Activated B cell treated with CpG ODN at 0.5 μM for 24 hours (primary cell): ENCODE results near the gene ERCC1. TPM values are rescaled to one million over a fixed set of nuclear protein-coding genes. Genes with fewer than 3 reads are reported as not detected.
A peak's percentile ranks its signal among the peaks of the same experiment; 100 is the strongest.
"Not testable (repeated sequence)": the region's sequence is repeated elsewhere in the genome, so short reads cannot be mapped to it uniquely, and the experiment has no call there.

ENCODE experiments used
- ATAC-seq: fragments of 200-7000 bp; cut with Tn5 transposase; one replicate; pipeline ENCODE4 v1.10.0; 2021; ENCODE audit warnings: low read depth, mild to moderate bottlenecking, moderate library complexity
- CTCF ChIA-PET: fragments of 350-600 bp; sonication (Branson Sonifier 250); formaldehyde crosslinking; loops from one replicate; lab custom pipeline; 2021; ENCODE audit warnings: antibody characterized with exemption; lab: Charles Lee
- POLR2A ChIA-PET: fragments of 350-600 bp; sonication (Branson Sonifier 250); formaldehyde crosslinking; loops from one replicate; lab custom pipeline; 2021; ENCODE audit warnings: antibody characterized with exemption; lab: Charles Lee
- DNase-seq: peaks from one replicate; pipeline ENCODE4 v3.0.0; 2022
- H3K27ac Mint-ChIP-seq: one replicate; pipeline ENCODE4 v1.8.0; 2020; ENCODE audit warnings: mixed read lengths
- H3K27me3 Mint-ChIP-seq: one replicate; pipeline ENCODE4 v1.8.0; 2021; ENCODE audit warnings: mixed read lengths
- H3K36me3 Mint-ChIP-seq: one replicate; pipeline ENCODE4 v1.8.0; 2021; ENCODE audit warnings: low read depth, mixed read lengths
- H3K4me1 Mint-ChIP-seq: one replicate; pipeline ENCODE4 v1.8.0; 2021; ENCODE audit warnings: mixed read lengths
- H3K4me3 Mint-ChIP-seq: one replicate; pipeline ENCODE4 v1.8.0; 2020; ENCODE audit warnings: mild to moderate bottlenecking, mixed read lengths
- H3K9me3 Mint-ChIP-seq: one replicate; pipeline ENCODE4 v1.8.0; 2020; ENCODE audit warnings: mixed read lengths
- CTCF ChIP-seq: fragments of 200-600 bp; IDR thresholded peaks from one replicate; pipeline ENCODE4 v1.8.0; 2022; ENCODE audit warnings: antibody characterized with exemption, mild to moderate bottlenecking
- intact Hi-C: fragments of 100-400 bp; cut with micrococcal nuclease; formaldehyde crosslinking; loops from one replicate; pipeline ENCODE4 v1.15.1; 2024
- total RNA-seq: library from RNA; stranded (reverse); gene quantifications from 2 replicates; pipeline ENCODE4 v1.2.3, GENCODE V29; 2022

ERCC1 gene
- total RNA-seq, 1 donor from 2014 or later: 69.2 TPM

GRCh38 chr19:45408830-45409556, 14.7 kb downstream of the ERCC1 start:
- peaks cover 42% of the 10 kb centered on the region for H3K4me1 Mint-ChIP-seq
- POLR2A ChIA-PET: interaction anchor here (0.6 kb wide), 1 partner anchor 18 kb away, joined by 3 read pairs; no protein-coding TSS in a partner anchor
- CTCF ChIA-PET: interaction anchor here (1.0 kb wide), 1 partner anchor 31 kb away, joined by 4 read pairs; no protein-coding TSS in a partner anchor

GRCh38 chr19:45408121-45408520, 15.6 kb downstream of the ERCC1 start:
- peaks cover 43% of the 10 kb centered on the region for H3K4me1 Mint-ChIP-seq
- peaks cover 23% of the 10 kb centered on the region for H3K36me3 Mint-ChIP-seq
- peak overlapping the region; percentile 44 for H3K4me3 Mint-ChIP-seq
- no peak for TF ChIP-seq CTCF
- intact Hi-C loops: loop anchor here (5.0 to 10.0 kb wide), 4 partner anchors 153 to 457 kb away; partner anchors contain the start of genes CLPTM1, FOXA3, MARK4 and SYMPK
- peaks cover 10% of the 10 kb centered on the region for H3K27me3 Mint-ChIP-seq
- H3K27ac Mint-ChIP-seq: no peak overlapping the region
- ATAC-seq (no peak), DNase-seq (no peak)
- ChIA-PET CTCF (interaction anchor here (0.9 kb wide), 1 partner anchor 31 kb away, joined by 4 read pairs; no protein-coding TSS in a partner anchor), POLR2A (interaction anchor here (1.2 to 2.6 kb wide), 2 partner anchors 8 to 11 kb away, joined by 3 to 9 read pairs; no protein-coding TSS in a partner anchor)
- H3K9me3 Mint-ChIP-seq: no peaks in the 10 kb centered on the region

More at GRCh38 chr19:45408830-45409556, 14.7 kb downstream of the ERCC1 start:
- no peak for TF ChIP-seq CTCF
- no peak for ATAC-seq
- Mint-ChIP-seq H3K27me3 (peaks cover 3% of the 10 kb centered on the region), H3K36me3 (peaks cover 31% of the 10 kb centered on the region), H3K27ac (no peak overlapping the region), H3K4me3 (no peak overlapping the region), H3K9me3 (no peaks in the 10 kb centered on the region)
- no peak for DNase-seq
- intact Hi-C loops: loop anchor here (5.0 to 10.0 kb wide), 4 partner anchors 154 to 456 kb away; partner anchors contain the start of genes CLPTM1, FOXA3, MARK4 and SYMPK

GRCh38 chr19:45407585-45407984, 16.1 kb downstream of the ERCC1 start:
- peaks cover 43% of the 10 kb centered on the region for H3K4me1 Mint-ChIP-seq
- H3K9me3 Mint-ChIP-seq, H3K27ac Mint-ChIP-seq, DNase-seq, ATAC-seq: not testable (repeated sequence)
- POLR2A ChIA-PET: interaction anchor here (1.2 to 2.6 kb wide), 2 partner anchors 8 to 12 kb away, joined by 3 to 9 read pairs; no protein-coding TSS in a partner anchor
- H3K27me3 Mint-ChIP-seq: peaks cover 12% of the 10 kb centered on the region
- CTCF ChIA-PET: interaction anchor here (0.9 kb wide), 2 partner anchors 32 to 73 kb away, joined by 4 read pairs; no protein-coding TSS in a partner anchor
- H3K36me3 Mint-ChIP-seq: peaks cover 20% of the 10 kb centered on the region
- intact Hi-C loops: loop anchor here (5.0 to 10.0 kb wide), 4 partner anchors 153 to 457 kb away; partner anchors contain the start of genes CLPTM1, FOXA3, MARK4 and SYMPK
- H3K4me3 Mint-ChIP-seq: peak overlapping the region; percentile 35

GRCh38 chr19:45407091-45407375, 16.7 kb downstream of the ERCC1 start:
- peak overlapping the region; percentile 95 for H3K27ac Mint-ChIP-seq
- no peak for DNase-seq
- ATAC-seq: no peak
- H3K4me3 Mint-ChIP-seq: peak overlapping the region; percentile 96
- CTCF ChIA-PET: interaction anchor here (0.9 kb wide), 1 partner anchor 73 kb away, joined by 4 read pairs; no protein-coding TSS in a partner anchor
- intact Hi-C loops: loop anchor here (5.0 to 10.0 kb wide), 4 partner anchors 152 to 458 kb away; partner anchors contain the start of genes CLPTM1, FOXA3, MARK4 and SYMPK
- peaks cover 16% of the 10 kb centered on the region for H3K36me3 Mint-ChIP-seq
- peaks cover 43% of the 10 kb centered on the region for H3K4me1 Mint-ChIP-seq
- POLR2A ChIA-PET: interaction anchor here (1.2 to 2.6 kb wide), 2 partner anchors 9 to 12 kb away, joined by 3 to 9 read pairs; no protein-coding TSS in a partner anchor
- H3K27me3 Mint-ChIP-seq: peaks cover 12% of the 10 kb centered on the region
- no peak for TF ChIP-seq CTCF
- H3K9me3 Mint-ChIP-seq: no peaks in the 10 kb centered on the region

GRCh38 chr19:45406226-45407090, 17.3 kb downstream of the ERCC1 start, which contains the start of gene POLR1G:
POLR1G (plus strand) TSS chr19:45406644; CDS start chr19:45406697, 53 bp downstream.
- ChIA-PET CTCF (interaction anchor here (0.7 to 1.0 kb wide), 3 partner anchors 62 to 74 kb away, joined by 3 to 7 read pairs (median 4); partner anchors contain the start of gene FOSB), POLR2A (interaction anchor here (0.6 to 2.6 kb wide), 10 partner anchors 10 to 457 kb away, joined by 3 to 9 read pairs (median 3); partner anchors contain the start of gene ERCC1)
- peaks cover 12% of the 10 kb centered on the region for H3K27me3 Mint-ChIP-seq
- intact Hi-C loops: loop anchor here (1.0 to 10.0 kb wide), 13 partner anchors 13 to 516 kb away; partner anchors contain the start of genes CLPTM1, ERCC1, ERCC2 and FOXA3
- peaks cover 43% of the 10 kb centered on the region for H3K4me1 Mint-ChIP-seq
- peak within 1 kb of the TSS; percentile 95 for H3K27ac Mint-ChIP-seq
- peak within 1 kb of the TSS; percentile 96 for H3K4me3 Mint-ChIP-seq
- H3K36me3 Mint-ChIP-seq: peaks cover 16% of the 10 kb centered on the region
- DNase-seq: peak; percentile 74
- no peaks in the 10 kb centered on the region for H3K9me3 Mint-ChIP-seq
- peak; percentile 77 for ATAC-seq
- TF ChIP-seq CTCF: no peak
